OCI-LY1 (cell line): ENCODE results near the gene GNB4.

ENCODE experiments used
- EZH2 ChIP-seq: fragments of 200-600 bp; sonication (generic), shearing (Covaris generic); IDR thresholded peaks from 2 replicates; pipeline ENCODE4 v1.8.0; 2017; ENCODE audit warnings: borderline replicate concordance, mixed run types, mild to moderate bottlenecking, antibody characterized with exemption, low read length, moderate library complexity, mixed read lengths
- TF ChIP-seq, protein P1 (sequence below): fragments of 200-600 bp; sonication (generic), shearing (Covaris generic); IDR thresholded peaks from 2 replicates; pipeline ENCODE4 v1.5.1; 2017; ENCODE audit warnings: mild to moderate bottlenecking, antibody characterized with exemption, low read length, moderate library complexity, mixed read lengths

DNA sequence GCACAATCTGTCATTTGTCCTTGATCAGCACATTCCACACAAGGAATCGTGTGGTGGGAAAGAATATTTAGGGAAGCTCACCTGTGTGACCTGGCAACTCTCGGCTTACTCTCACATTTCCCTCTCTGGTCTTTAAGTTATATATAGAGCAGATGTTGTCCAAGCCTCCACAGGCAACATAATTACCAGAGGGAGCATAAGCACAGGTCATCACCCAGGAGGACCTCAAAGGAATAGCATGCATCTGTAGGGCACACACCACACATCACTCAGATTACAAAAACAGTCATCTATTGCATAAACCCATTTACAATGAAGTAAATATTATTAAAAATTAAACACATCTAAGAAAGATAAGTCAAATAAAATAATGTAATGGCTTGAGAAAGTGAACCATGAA lies 36.5 kb downstream of the GNB4 start:
- TF ChIP-seq, protein P1, sequence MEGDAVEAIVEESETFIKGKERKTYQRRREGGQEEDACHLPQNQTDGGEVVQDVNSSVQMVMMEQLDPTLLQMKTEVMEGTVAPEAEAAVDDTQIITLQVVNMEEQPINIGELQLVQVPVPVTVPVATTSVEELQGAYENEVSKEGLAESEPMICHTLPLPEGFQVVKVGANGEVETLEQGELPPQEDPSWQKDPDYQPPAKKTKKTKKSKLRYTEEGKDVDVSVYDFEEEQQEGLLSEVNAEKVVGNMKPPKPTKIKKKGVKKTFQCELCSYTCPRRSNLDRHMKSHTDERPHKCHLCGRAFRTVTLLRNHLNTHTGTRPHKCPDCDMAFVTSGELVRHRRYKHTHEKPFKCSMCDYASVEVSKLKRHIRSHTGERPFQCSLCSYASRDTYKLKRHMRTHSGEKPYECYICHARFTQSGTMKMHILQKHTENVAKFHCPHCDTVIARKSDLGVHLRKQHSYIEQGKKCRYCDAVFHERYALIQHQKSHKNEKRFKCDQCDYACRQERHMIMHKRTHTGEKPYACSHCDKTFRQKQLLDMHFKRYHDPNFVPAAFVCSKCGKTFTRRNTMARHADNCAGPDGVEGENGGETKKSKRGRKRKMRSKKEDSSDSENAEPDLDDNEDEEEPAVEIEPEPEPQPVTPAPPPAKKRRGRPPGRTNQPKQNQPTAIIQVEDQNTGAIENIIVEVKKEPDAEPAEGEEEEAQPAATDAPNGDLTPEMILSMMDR: no peak
- no peak for TF ChIP-seq EZH2
